HG02970 (cell line): Measurements from ENCODE around the gene PRSS2.

Experiments used
- ATAC-seq: cut with Tn5 transposase; IDR thresholded peaks from one replicate; pipeline ENCODE4 v1.9.1; 2021; ENCODE audit warnings: mild to moderate bottlenecking, moderate library complexity, moderate number of reproducible peaks; ENCODE audit not compliant: unreplicated experiment, low FRiP score

PRSS2 gene

GRCh38 chr7:142798451-142799436 lies 28.0 kb downstream of the PRSS2 start:
- ATAC-seq = no peak

- no peak for ATAC-seq
These were observed 28.7 kb downstream of the PRSS2 start for GRCh38 chr7:142799437-142799835.

GRCh38 chr7:142800088-142800487 lies 29.3 kb downstream of the PRSS2 start:
- ATAC-seq = no peak

GRCh38 chr7:142800699-142801260 lies 30.0 kb downstream of the PRSS2 start:
- no peak for ATAC-seq

GRCh38 chr7:142801601-142802295 lies 31.0 kb downstream of the PRSS2 start:
- ATAC-seq = no peak

GRCh38 chr7:142802301-142802700 lies 31.5 kb downstream of the PRSS2 start:
- no peak for ATAC-seq

- no peak for ATAC-seq
These were observed 33.1 kb downstream of the PRSS2 start for GRCh38 chr7:142803901-142804300.

- ATAC-seq = no peak
These were observed 34.0 kb downstream of the PRSS2 start for GRCh38 chr7:142804728-142805207.

GRCh38 chr7:142805350-142806021 lies 34.7 kb downstream of the PRSS2 start:
- ATAC-seq = no peak

GRCh38 chr7:142806022-142806356 lies 35.2 kb downstream of the PRSS2 start:
- no peak for ATAC-seq

GRCh38 chr7:142806957-142807356 lies 36.2 kb downstream of the PRSS2 start:
- no peak for ATAC-seq

- ATAC-seq = no peak
These were observed 37.2 kb downstream of the PRSS2 start for GRCh38 chr7:142807855-142808460.

- peak; percentile 27 for ATAC-seq
These were observed 37.7 kb downstream of the PRSS2 start for GRCh38 chr7:142808461-142808801.

- ATAC-seq = peak; percentile 94
These were observed 38.2 kb downstream of the PRSS2 start for GRCh38 chr7:142808802-142809583.

- ATAC-seq = no peak
These were observed 38.9 kb downstream of the PRSS2 start for GRCh38 chr7:142809671-142810070.

- ATAC-seq = no peak
These were observed 40.5 kb downstream of the PRSS2 start for GRCh38 chr7:142811154-142811737.

GRCh38 chr7:142812437-142813215 lies 41.9 kb downstream of the PRSS2 start:
- ATAC-seq = no peak

- no peak for ATAC-seq
These were observed 42.5 kb downstream of the PRSS2 start for GRCh38 chr7:142813226-142813625.
